ENCODE data around the gene FAM107B. TPM values are rescaled to one million over a fixed set of nuclear protein-coding genes. Genes with fewer than 3 reads are reported as not detected.
A peak's percentile ranks its signal among the peaks of the same experiment; 100 is the strongest.

Gene FAM107B
- total and polyA plus RNA-seq, 8 donors: 22.6 to 105 (median 54.5) TPM

DNA sequence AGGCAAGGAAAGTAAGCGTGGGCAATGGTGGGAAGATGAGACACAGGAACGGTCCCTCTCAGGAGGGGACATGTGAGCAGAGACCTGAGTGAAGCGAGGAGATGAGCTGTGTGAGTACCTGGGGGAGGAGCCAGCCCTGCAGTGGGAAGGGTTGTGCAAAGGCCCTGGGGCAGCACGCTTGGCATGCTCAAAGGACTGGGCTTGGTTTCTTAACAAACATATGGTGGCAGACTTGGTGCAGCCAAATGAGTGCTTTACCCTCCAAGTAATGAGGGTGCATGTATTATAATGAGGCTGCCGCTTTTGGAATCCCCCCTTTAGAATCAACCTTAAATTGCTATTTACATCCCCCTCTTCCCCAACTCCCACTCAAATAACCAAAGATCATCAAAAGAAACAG, 291.3 kb downstream of the FAM107B start:
- intact Hi-C loops (cut with DNase I): no loop called here
- TF ChIP-seq, protein P1, sequence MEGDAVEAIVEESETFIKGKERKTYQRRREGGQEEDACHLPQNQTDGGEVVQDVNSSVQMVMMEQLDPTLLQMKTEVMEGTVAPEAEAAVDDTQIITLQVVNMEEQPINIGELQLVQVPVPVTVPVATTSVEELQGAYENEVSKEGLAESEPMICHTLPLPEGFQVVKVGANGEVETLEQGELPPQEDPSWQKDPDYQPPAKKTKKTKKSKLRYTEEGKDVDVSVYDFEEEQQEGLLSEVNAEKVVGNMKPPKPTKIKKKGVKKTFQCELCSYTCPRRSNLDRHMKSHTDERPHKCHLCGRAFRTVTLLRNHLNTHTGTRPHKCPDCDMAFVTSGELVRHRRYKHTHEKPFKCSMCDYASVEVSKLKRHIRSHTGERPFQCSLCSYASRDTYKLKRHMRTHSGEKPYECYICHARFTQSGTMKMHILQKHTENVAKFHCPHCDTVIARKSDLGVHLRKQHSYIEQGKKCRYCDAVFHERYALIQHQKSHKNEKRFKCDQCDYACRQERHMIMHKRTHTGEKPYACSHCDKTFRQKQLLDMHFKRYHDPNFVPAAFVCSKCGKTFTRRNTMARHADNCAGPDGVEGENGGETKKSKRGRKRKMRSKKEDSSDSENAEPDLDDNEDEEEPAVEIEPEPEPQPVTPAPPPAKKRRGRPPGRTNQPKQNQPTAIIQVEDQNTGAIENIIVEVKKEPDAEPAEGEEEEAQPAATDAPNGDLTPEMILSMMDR (IDR thresholded peaks at IDR 0.05): no peak
- Histone ChIP-seq H3K4me1 (peaks cover 0 to 4% (median under 1%) of the 10 kb centered on the region in 3 donors), H3K27me3 (no peaks in the 10 kb centered on the region), H3K36me3 (no peaks in the 10 kb centered on the region), H3K27ac (no peak overlapping the region), H3K9me3 (no peaks in the 10 kb centered on the region), H3K4me3 (no peak overlapping the region)
- no peak for ATAC-seq
- no peak for DNase-seq
- 90 to 94% methylated on average over 5 of the region's 5 CpGs for WGBS, 2 donors
- no peak for FAIRE-seq

DNA sequence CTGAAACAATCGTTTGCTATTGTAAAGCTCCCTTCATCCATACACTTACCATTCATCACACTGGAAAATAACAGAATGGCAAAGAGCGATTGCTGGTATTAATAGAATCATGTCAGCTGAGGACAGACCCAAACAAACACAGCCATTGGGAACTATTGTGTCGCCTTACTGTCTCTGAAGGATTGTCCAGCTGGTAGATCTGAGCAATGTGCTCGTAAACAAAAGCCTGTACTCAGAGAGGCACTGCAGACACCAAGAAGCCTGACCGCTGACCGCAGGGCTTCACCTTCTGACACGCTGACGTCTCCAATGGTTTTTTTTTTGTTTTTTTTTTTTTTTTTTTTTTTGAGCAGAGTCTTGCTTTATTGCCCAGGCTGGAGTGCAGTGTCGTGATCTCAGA, 292.9 kb downstream of the FAM107B start:
- no peak overlapping the region for H3K27ac ChIP-seq
- FAIRE-seq (no peak), DNase-seq (no peak), ATAC-seq (no peak)
- intact Hi-C loops (cut with DNase I): no loop called here
- 86 to 88% methylated on average over 9 of the region's 9 CpGs for WGBS, 2 donors
- H3K9me3 ChIP-seq: no peaks in the 10 kb centered on the region
- TF ChIP-seq, protein P1 (IDR thresholded peaks at IDR 0.05): no peak
- no peak overlapping the region for H3K4me3 ChIP-seq
- no peaks in the 10 kb centered on the region for H3K27me3 ChIP-seq
- no peaks in the 10 kb centered on the region for H3K36me3 ChIP-seq
- peaks cover 0 to 8% (median 0%) of the 10 kb centered on the region in 3 donors for H3K4me1 ChIP-seq

DNA sequence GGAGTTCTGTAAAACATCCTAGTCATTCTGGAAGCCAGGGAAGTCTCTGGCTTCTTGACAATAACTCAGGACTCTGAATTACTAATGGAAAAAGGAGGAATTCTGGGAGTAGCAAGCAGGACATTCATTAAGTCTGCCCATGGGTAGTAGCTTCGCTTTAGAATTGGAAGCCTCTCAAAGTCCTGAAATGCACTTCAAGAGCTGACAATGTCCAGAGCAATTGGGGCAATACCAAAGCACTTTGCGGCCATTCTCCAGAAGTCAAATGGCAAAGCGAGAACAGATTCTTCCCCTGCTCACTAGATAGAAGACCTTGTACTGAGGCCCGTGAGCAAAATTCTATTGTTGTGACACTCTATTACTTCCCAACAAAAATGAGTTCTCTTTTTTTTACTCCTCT, 293.7 kb downstream of the FAM107B start:
- intact Hi-C loops (cut with DNase I): no loop called here

DNA sequence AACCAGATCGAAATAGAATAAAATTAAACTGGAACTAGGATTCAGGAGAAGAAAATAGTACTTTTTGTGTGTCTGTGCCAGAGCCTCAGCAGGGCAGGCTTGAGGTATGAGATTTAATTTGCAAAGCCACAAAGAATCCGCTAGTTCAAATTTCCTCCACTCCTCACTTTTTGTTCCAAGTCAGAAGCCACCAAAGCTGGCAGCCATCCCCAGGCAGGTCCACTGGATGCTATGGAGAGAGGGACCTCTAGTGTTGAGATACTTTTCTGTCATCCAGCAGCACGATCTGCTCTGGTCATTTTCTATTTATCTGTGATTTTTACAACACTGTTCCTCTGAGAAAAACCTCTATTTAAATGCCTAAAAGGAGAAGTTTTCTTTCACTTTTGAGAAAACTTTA, 296.1 kb downstream of the FAM107B start:
- no peaks in the 10 kb centered on the region for H3K9me3 ChIP-seq
- H3K27ac ChIP-seq: no peak overlapping the region
- peaks cover 0 to 8% (median 0%) of the 10 kb centered on the region in 3 donors for H3K4me1 ChIP-seq
- no peaks in the 10 kb centered on the region for H3K36me3 ChIP-seq
- DNase-seq (peak; percentile 69 to 88 (median 78)), ATAC-seq (peak; percentile 93 to 98 (median 96)), FAIRE-seq (no peak)
- H3K4me3 ChIP-seq: no peak overlapping the region
- 19 to 20% methylated on average over 3 of the region's 3 CpGs for WGBS, 2 donors
- TF ChIP-seq, protein P1 (IDR thresholded peaks at IDR 0.05): peak; percentile 13 to 55 (median 54)
- no peaks in the 10 kb centered on the region for H3K27me3 ChIP-seq
- intact Hi-C loops (cut with DNase I): loop anchor here in 2 of 3 donors (5.0 to 10.0 kb wide), 3 partner anchors 281 to 684 kb away; no protein-coding TSS in a partner anchor

More for the DNA sequence above, 293.7 kb downstream of the FAM107B start:
- FAIRE-seq (no peak), ATAC-seq (no peak), DNase-seq (no peak)
- H3K27ac ChIP-seq: no peak overlapping the region
- H3K4me3 ChIP-seq: no peak overlapping the region
- 95 to 96% methylated on average over 4 of the region's 4 CpGs for WGBS, 2 donors
- TF ChIP-seq, protein P1 (IDR thresholded peaks at IDR 0.05): no peak
- H3K9me3 ChIP-seq: no peaks in the 10 kb centered on the region
- no peaks in the 10 kb centered on the region for H3K27me3 ChIP-seq
- peaks cover 0 to 8% (median 0%) of the 10 kb centered on the region in 3 donors for H3K4me1 ChIP-seq
- no peaks in the 10 kb centered on the region for H3K36me3 ChIP-seq

DNA sequence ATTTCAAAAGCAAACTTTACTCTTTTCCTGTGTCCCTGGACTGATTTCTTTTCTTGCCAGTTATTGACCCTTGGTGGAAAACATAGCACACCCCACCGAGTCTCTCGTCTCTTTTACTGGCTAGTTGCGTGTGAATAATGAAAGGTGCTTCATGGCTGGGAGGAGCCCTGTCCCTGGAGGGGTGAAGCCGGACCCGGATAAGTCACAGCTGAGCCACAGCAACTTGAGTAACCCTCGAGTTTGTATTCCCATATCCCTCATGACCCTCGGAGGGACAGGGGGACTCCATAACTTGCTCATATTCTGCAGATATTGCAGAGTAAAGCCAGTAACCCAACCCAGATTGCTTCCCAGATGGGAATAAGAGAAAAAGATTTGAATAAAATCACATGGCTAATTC, 296.5 kb downstream of the FAM107B start:
- H3K36me3 ChIP-seq: no peaks in the 10 kb centered on the region
- DNase-seq (peak in 1 of 6 donors; percentile 72), ATAC-seq (peak; percentile 31 to 62 (median 44)), FAIRE-seq (no peak)
- H3K4me1 ChIP-seq: peaks cover 0 to 8% (median 0%) of the 10 kb centered on the region in 3 donors
- WGBS, 2 donors: 33% methylated on average over 7 of the region's 7 CpGs
- TF ChIP-seq, protein P1 (IDR thresholded peaks at IDR 0.05): no peak
- H3K4me3 ChIP-seq: no peak overlapping the region
- no peak overlapping the region for H3K27ac ChIP-seq
- no peaks in the 10 kb centered on the region for H3K9me3 ChIP-seq
- intact Hi-C loops (cut with DNase I): loop anchor here in 2 of 3 donors (5.0 to 10.0 kb wide), 3 partner anchors 281 to 683 kb away; no protein-coding TSS in a partner anchor
- H3K27me3 ChIP-seq: no peaks in the 10 kb centered on the region

Measured in pancreas (tissue), 10 donors.